Measurements from ENCODE around the gene RCOR1. TPM values are rescaled to one million over a fixed set of nuclear protein-coding genes. Genes with fewer than 3 reads are reported as not detected.

Gene RCOR1
- polyA plus RNA-seq, 1 donor from 2014 or later, result 10.4 TPM

DNA sequence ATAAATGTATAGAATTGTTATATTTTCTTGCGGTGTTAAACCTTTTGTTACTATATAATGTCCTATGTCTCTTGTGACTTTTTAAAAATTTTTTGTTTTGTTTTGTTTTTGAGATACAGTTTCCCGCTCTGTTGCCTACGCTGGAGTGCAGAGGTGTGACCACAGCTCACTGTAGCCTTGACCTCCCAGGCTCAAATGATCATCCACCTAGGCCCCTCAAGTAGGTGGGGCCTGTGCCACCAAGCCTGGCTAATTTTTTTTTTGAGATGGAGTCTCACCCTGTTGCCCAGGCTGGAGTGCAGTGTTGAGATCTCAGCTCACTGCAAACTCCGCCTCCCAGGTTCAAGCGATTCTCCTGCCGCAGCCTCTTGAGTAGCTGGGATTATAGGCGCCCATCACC, 26.5 kb upstream of the RCOR1 start:
- Histone ChIP-seq H3K9me3 (ENCODE audit: low read length) (no peaks in the 10 kb centered on the region), H3K9me2 (ENCODE audit: insufficient read depth, low read length) (no peaks in the 10 kb centered on the region), H3K36me3 (ENCODE audit: insufficient read depth, low read length) (no peaks in the 10 kb centered on the region), H3F3A (ENCODE audit: insufficient read depth, low read length, poor library complexity, severe bottlenecking) (no peaks in the 10 kb centered on the region), H3K27ac (ENCODE audit: low read length) (no peak overlapping the region), H3K4me2 (ENCODE audit: low read length) (no peak overlapping the region), H3K4me3 (ENCODE audit: low read length) (no peak overlapping the region), H2AFZ (ENCODE audit: low read depth, low read length) (no peak overlapping the region), H3K9ac (ENCODE audit: low read length) (no peak overlapping the region), H3K27me3 (ENCODE audit: insufficient read depth, low read depth, low read length) (no peaks in the 10 kb centered on the region), H4K20me1 (ENCODE audit: insufficient read depth) (no peaks in the 10 kb centered on the region), H3K79me2 (replicated peaks; ENCODE audit: insufficient read depth, low read length) (no peaks in the 10 kb centered on the region)
- TF ChIP-seq EP300 (conservative IDR thresholded peaks at IDR 0.05; ENCODE audit: poor library complexity, severe bottlenecking) (no peak), TAF1 (IDR thresholded peaks at IDR 0.05; ENCODE audit: low read depth) (no peak), RAD21 (conservative IDR thresholded peaks at IDR 0.05) (no peak), EZH2 (IDR thresholded peaks at IDR 0.05; ENCODE audit: borderline replicate concordance, insufficient read depth, low read length, poor library complexity, severe bottlenecking) (no peak), SMC3 (conservative IDR thresholded peaks at IDR 0.05; ENCODE audit: poor library complexity) (no peak), MXI1 (conservative IDR thresholded peaks at IDR 0.05; ENCODE audit: poor library complexity, severe bottlenecking) (no peak), POLR2AphosphoS5 (IDR thresholded peaks at IDR 0.05) (no peak)
- TF ChIP-seq, protein P1, sequence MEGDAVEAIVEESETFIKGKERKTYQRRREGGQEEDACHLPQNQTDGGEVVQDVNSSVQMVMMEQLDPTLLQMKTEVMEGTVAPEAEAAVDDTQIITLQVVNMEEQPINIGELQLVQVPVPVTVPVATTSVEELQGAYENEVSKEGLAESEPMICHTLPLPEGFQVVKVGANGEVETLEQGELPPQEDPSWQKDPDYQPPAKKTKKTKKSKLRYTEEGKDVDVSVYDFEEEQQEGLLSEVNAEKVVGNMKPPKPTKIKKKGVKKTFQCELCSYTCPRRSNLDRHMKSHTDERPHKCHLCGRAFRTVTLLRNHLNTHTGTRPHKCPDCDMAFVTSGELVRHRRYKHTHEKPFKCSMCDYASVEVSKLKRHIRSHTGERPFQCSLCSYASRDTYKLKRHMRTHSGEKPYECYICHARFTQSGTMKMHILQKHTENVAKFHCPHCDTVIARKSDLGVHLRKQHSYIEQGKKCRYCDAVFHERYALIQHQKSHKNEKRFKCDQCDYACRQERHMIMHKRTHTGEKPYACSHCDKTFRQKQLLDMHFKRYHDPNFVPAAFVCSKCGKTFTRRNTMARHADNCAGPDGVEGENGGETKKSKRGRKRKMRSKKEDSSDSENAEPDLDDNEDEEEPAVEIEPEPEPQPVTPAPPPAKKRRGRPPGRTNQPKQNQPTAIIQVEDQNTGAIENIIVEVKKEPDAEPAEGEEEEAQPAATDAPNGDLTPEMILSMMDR (IDR thresholded peaks at IDR 0.05; ENCODE audit: poor library complexity, severe bottlenecking), result no peak
- TF ChIP-seq, protein P2, sequence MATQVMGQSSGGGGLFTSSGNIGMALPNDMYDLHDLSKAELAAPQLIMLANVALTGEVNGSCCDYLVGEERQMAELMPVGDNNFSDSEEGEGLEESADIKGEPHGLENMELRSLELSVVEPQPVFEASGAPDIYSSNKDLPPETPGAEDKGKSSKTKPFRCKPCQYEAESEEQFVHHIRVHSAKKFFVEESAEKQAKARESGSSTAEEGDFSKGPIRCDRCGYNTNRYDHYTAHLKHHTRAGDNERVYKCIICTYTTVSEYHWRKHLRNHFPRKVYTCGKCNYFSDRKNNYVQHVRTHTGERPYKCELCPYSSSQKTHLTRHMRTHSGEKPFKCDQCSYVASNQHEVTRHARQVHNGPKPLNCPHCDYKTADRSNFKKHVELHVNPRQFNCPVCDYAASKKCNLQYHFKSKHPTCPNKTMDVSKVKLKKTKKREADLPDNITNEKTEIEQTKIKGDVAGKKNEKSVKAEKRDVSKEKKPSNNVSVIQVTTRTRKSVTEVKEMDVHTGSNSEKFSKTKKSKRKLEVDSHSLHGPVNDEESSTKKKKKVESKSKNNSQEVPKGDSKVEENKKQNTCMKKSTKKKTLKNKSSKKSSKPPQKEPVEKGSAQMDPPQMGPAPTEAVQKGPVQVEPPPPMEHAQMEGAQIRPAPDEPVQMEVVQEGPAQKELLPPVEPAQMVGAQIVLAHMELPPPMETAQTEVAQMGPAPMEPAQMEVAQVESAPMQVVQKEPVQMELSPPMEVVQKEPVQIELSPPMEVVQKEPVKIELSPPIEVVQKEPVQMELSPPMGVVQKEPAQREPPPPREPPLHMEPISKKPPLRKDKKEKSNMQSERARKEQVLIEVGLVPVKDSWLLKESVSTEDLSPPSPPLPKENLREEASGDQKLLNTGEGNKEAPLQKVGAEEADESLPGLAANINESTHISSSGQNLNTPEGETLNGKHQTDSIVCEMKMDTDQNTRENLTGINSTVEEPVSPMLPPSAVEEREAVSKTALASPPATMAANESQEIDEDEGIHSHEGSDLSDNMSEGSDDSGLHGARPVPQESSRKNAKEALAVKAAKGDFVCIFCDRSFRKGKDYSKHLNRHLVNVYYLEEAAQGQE (IDR thresholded peaks at IDR 0.05; ENCODE audit: borderline replicate concordance), result no peak

DNA sequence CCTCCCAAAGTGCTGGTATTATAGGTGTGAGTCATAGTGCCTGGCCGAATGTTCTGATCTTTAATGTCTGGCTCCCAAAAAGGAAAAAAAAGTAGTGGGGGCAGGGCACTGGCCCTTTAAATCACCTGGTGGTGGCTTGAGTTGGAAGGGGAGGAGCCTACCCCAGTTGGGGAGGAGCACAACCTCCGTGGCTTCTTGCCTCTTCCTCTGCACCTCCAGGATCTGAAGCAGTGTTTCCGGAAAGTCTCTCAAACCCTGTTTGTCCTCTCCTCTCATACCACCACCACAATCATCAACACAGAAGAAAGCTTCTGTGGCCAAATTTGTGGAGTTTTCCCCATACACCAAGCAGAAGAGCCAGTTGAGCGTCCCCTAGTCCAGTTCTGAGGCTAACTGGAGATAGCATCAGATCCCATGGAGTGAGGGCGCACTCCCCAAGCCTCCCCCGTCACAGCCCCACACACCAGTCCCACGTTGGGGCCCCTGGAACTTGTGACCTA, 24.3 kb upstream of the RCOR1 start:
- H3K4me2 ChIP-seq (ENCODE audit: low read length), result no peak overlapping the region
- no peaks in the 10 kb centered on the region for H4K20me1 ChIP-seq (ENCODE audit: insufficient read depth)
- H3K9me2 ChIP-seq (ENCODE audit: insufficient read depth, low read length), result no peaks in the 10 kb centered on the region
- H3K9me3 ChIP-seq (ENCODE audit: low read length), result no peaks in the 10 kb centered on the region
- H2AFZ ChIP-seq (ENCODE audit: low read depth, low read length), result no peak overlapping the region
- no peak overlapping the region for H3K4me3 ChIP-seq (ENCODE audit: low read length)
- H3K79me2 ChIP-seq (replicated peaks; ENCODE audit: insufficient read depth, low read length), result no peaks in the 10 kb centered on the region
- no peaks in the 10 kb centered on the region for H3K27me3 ChIP-seq (ENCODE audit: insufficient read depth, low read depth, low read length)
- no peak overlapping the region for H3K9ac ChIP-seq (ENCODE audit: low read length)
- TF ChIP-seq SMC3 (conservative IDR thresholded peaks at IDR 0.05; ENCODE audit: poor library complexity), result no peak
- TF ChIP-seq, protein P1 (IDR thresholded peaks at IDR 0.05; ENCODE audit: poor library complexity, severe bottlenecking), result no peak
- no peaks in the 10 kb centered on the region for H3K36me3 ChIP-seq (ENCODE audit: insufficient read depth, low read length)
- H3F3A ChIP-seq (ENCODE audit: insufficient read depth, low read length, poor library complexity, severe bottlenecking), result no peaks in the 10 kb centered on the region
- no peak overlapping the region for H3K27ac ChIP-seq (ENCODE audit: low read length)

Data from neural cell (in vitro differentiated cells).